ENCODE measurements around the gene CYTH2.

The CYTH2 gene

DNA sequence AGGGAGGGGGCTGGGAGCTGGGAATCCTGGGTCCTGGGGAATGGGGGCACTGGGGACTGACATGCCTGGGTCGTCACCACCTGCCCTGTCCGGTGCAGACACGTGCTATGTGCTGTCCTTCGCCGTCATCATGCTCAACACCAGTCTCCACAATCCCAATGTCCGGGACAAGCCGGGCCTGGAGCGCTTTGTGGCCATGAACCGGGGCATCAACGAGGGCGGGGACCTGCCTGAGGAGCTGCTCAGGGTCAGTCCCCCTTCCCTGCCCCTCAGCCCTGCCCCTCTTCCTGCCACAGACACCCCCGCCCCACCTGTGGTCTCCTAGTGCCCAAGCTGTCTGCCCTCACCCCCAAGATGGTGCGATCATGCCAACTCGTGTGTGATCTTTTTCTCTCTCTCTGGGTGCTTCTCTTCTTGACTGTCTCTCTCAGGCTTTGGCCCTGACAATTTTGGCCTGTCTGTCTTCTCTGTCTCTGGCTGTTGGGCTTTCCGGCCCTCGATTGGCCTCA is 5.0 kb downstream of the CYTH2 start:
- no peaks in the 10 kb centered on the region for H3K4me1 ChIP-seq (ENCODE audit: low read length)
- H3F3A ChIP-seq (ENCODE audit: insufficient read depth, low read length): no peaks in the 10 kb centered on the region
- no peaks in the 10 kb centered on the region for H3K36me3 ChIP-seq (replicated peaks; ENCODE audit: insufficient read depth, low read length)
- no peaks in the 10 kb centered on the region for H4K20me1 ChIP-seq (ENCODE audit: insufficient read depth, low read length)
- H3K4me3 ChIP-seq (ENCODE audit: low read length): no peak overlapping the region
- H3K27ac ChIP-seq (ENCODE audit: low read length): no peak overlapping the region
- no peak for DNase-seq
- H3K9me3 ChIP-seq (replicated peaks; ENCODE audit: insufficient read depth, low read length): no peaks in the 10 kb centered on the region
- TF ChIP-seq EZH2 (optimal IDR thresholded peaks at IDR 0.05; ENCODE audit: low read depth, low read length): no peak
- TF ChIP-seq, protein P1, sequence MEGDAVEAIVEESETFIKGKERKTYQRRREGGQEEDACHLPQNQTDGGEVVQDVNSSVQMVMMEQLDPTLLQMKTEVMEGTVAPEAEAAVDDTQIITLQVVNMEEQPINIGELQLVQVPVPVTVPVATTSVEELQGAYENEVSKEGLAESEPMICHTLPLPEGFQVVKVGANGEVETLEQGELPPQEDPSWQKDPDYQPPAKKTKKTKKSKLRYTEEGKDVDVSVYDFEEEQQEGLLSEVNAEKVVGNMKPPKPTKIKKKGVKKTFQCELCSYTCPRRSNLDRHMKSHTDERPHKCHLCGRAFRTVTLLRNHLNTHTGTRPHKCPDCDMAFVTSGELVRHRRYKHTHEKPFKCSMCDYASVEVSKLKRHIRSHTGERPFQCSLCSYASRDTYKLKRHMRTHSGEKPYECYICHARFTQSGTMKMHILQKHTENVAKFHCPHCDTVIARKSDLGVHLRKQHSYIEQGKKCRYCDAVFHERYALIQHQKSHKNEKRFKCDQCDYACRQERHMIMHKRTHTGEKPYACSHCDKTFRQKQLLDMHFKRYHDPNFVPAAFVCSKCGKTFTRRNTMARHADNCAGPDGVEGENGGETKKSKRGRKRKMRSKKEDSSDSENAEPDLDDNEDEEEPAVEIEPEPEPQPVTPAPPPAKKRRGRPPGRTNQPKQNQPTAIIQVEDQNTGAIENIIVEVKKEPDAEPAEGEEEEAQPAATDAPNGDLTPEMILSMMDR (IDR thresholded peaks at IDR 0.05; ENCODE audit: low read length): no peak
- H2AFZ ChIP-seq (ENCODE audit: low read length): no peak overlapping the region
- no peak overlapping the region for H3K9ac ChIP-seq (ENCODE audit: low read length)
- no peaks in the 10 kb centered on the region for H3K9me2 ChIP-seq (replicated peaks; ENCODE audit: insufficient read depth, low read length)
- no peak overlapping the region for H3K4me2 ChIP-seq (ENCODE audit: low read depth, low read length)
- no peaks in the 10 kb centered on the region for H3K27me3 ChIP-seq (replicated peaks; ENCODE audit: insufficient read depth, low read length)
- peaks cover 19% of the 10 kb centered on the region for H3K79me2 ChIP-seq (ENCODE audit: low read length)

DNA sequence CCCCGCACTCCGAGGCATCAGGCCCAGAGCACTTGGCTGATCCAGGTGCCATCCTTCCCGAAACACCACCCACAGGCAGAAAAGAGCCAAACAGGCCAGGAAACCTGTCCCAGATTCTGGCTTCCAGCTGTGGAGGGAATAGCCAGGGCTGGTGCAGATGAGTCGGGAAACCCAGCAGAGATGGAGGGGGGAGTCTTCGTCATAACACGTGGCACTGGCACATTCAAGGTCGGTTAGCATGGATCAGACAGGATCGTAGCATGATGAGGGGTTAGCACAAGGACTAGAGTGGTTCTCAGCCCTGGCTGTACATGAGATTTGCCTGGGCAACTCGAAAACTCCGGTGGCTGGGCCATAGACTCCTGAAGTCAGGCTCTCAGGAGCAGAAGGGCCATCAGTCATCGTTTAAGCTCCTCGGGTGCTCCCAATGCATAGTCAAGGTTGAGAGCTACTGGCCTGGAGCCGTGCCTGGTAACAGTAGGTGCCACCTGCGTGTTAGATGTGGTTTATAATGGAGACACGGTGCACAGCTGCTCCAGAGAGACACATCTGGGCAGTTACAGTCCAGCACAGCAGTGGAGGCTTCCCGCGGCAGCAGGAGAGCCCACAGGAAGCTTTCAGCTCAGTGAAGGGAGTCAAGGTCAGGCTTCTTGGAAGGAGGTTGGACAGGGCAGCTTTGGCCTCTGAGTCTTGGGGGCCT is 6.3 kb downstream of the CYTH2 start:
- Histone ChIP-seq H4K20me1 (ENCODE audit: insufficient read depth, low read length) (no peaks in the 10 kb centered on the region), H3K4me2 (ENCODE audit: low read depth, low read length) (no peak overlapping the region), H3K4me1 (ENCODE audit: low read length) (no peaks in the 10 kb centered on the region), H3F3A (ENCODE audit: insufficient read depth, low read length) (no peaks in the 10 kb centered on the region), H3K27me3 (replicated peaks; ENCODE audit: insufficient read depth, low read length) (no peaks in the 10 kb centered on the region), H3K36me3 (replicated peaks; ENCODE audit: insufficient read depth, low read length) (no peaks in the 10 kb centered on the region), H3K9me2 (replicated peaks; ENCODE audit: insufficient read depth, low read length) (no peaks in the 10 kb centered on the region), H3K79me2 (ENCODE audit: low read length) (peaks cover 8% of the 10 kb centered on the region), H3K9me3 (replicated peaks; ENCODE audit: insufficient read depth, low read length) (no peaks in the 10 kb centered on the region), H3K9ac (ENCODE audit: low read length) (no peak overlapping the region), H3K4me3 (ENCODE audit: low read length) (no peak overlapping the region), H2AFZ (ENCODE audit: low read length) (no peak overlapping the region), H3K27ac (ENCODE audit: low read length) (no peak overlapping the region)
- no peak for TF ChIP-seq EZH2 (optimal IDR thresholded peaks at IDR 0.05; ENCODE audit: low read depth, low read length)
- TF ChIP-seq, protein P1 (IDR thresholded peaks at IDR 0.05; ENCODE audit: low read length): no peak
- DNase-seq: no peak

DNA sequence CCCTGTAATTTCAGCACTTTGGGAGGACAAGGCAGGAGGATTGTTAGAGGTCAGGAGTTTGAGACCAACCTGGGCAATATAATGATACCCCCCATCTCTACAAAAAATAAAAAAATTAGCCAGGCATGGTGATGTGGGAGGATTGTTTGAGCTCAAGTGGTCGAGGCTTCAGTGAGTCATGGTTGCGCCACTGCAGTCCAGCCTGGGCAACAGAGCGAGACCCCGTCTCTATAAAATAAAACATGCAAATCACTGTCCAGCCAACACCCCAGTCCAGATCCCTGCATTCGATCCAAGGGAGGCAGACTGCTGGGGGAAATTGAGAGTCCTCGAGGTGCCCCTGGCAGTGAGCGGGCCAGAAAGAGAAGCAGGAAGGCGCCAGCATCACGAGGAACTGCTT is 7.0 kb downstream of the CYTH2 start:
- H3K27ac ChIP-seq (ENCODE audit: low read length): no peak overlapping the region
- no peak for DNase-seq
- H3K9me2 ChIP-seq (replicated peaks; ENCODE audit: insufficient read depth, low read length): no peaks in the 10 kb centered on the region
- no peaks in the 10 kb centered on the region for H3K4me1 ChIP-seq (ENCODE audit: low read length)
- H3K79me2 ChIP-seq (ENCODE audit: low read length): peaks cover 4% of the 10 kb centered on the region; the same call in 1 of the 2 replicates
- TF ChIP-seq EZH2phosphoT487 (IDR thresholded peaks at IDR 0.05; ENCODE audit: low read length) (no peak), EZH2 (optimal IDR thresholded peaks at IDR 0.05; ENCODE audit: low read depth, low read length) (no peak)
- TF ChIP-seq, protein P1 (IDR thresholded peaks at IDR 0.05; ENCODE audit: low read length): no peak
- H3K4me2 ChIP-seq (ENCODE audit: low read depth, low read length): no peak overlapping the region
- no peaks in the 10 kb centered on the region for H4K20me1 ChIP-seq (ENCODE audit: insufficient read depth, low read length)
- H2AFZ ChIP-seq (ENCODE audit: low read length): no peak overlapping the region
- H3K27me3 ChIP-seq (replicated peaks; ENCODE audit: insufficient read depth, low read length): no peaks in the 10 kb centered on the region
- H3K36me3 ChIP-seq (replicated peaks; ENCODE audit: insufficient read depth, low read length): no peaks in the 10 kb centered on the region
- H3K4me3 ChIP-seq (ENCODE audit: low read length): no peak overlapping the region
- H3K9me3 ChIP-seq (replicated peaks; ENCODE audit: insufficient read depth, low read length): no peaks in the 10 kb centered on the region
- no peak overlapping the region for H3K9ac ChIP-seq (ENCODE audit: low read length)
- 0 out of 2 replicates have a peak, but pooled peaks cover 4% of the 10 kb centered on the region for H3F3A ChIP-seq (ENCODE audit: insufficient read depth, low read length)

Data from MM.1S (cell line).